ENCODE measurements around the gene AKAP13. TPM values are rescaled to one million over a fixed set of nuclear protein-coding genes. Genes with fewer than 3 reads are reported as not detected.

Gene AKAP13
- polyA plus RNA-seq, 2 of the 4 experiments (the other 2 are of a cell fraction): 20.4 to 28.8 TPM

DNA sequence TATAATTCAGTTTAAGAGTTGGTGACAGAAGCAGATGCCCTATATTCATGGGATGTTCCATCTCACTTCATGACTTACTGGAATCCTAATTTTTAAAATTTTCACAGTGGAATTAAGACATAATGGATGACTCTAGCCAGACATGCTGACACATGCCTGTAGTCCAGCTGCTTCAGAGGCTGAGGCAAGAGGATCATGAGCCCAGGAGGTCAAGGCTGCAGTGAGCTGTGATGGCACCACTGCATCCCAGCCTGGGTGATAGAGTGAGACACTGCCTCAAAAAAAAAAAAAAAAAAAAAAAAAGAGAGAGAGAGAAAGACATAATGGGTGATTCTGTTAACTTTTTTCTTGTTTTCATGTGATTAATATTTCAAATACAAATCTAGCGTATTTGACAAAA lies 290.8 kb downstream of the AKAP13 start:
- H3K27ac ChIP-seq: no peak overlapping the region
- CTCF ChIA-PET: interaction anchor here (1.0 to 1.1 kb wide), 2 partner anchors 12 to 36 kb away, joined by 3 to 4 read pairs; no protein-coding TSS in a partner anchor

DNA sequence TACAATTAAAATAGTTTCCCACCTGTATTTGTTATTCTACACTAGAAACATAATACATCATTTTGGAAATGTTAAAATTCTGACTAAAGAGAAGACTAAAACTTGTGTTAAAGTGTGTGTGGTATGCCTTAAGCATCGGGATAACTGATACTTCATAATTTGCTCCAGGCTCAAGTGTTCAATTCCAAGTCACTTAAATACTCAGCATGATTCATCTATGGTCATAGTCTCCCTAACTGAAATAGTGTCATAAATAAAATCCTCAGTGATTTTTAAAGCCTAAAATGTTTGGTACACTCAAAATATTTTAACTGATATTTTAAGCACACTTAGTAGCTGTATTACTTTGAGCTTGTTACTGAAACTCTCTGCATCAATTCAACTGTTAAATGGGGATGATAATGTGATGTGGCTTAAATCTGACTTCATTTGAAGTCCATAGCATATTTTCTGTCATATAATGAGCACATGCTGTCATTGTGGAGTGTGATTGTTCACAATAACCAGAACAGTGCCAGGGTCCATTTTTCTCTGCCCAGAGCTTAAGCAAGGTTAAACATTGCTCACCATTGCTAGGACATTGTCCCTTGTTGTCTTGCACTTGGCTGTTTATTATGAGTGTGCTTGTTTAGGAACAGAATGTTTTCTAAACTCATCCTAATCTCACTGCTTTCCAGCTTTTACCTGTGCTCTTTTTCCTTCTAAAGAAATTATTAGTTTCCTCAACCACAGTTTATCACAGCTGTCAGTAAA lies 292.1 kb downstream of the AKAP13 start:
- WGBS (ENCODE audit: missing lambda C conversion rate): 66% methylated on average over 1 of the region's 1 CpG
- H3K27ac ChIP-seq: peak overlapping the region in 1 of 2 experiments; percentile 19; a peak in 1 of 6 replicates
- POLR2A ChIA-PET: no interaction called here
- H3K9me3 ChIP-seq: no peaks in the 10 kb centered on the region
- no peak overlapping the region for H3K4me3 ChIP-seq
- H3K4me2 ChIP-seq: no peak overlapping the region
- CTCF ChIA-PET: interaction anchor here (1.0 to 1.9 kb wide), 4 partner anchors 10 to 382 kb away, joined by 3 to 6 read pairs (median 4); no protein-coding TSS in a partner anchor
- ATAC-seq (no peak), DNase-seq (ENCODE audit: low read depth in 1 of 2, low spot score in 1 of 2) (no peak), FAIRE-seq (peak; percentile 86)
- peaks cover 19% of the 10 kb centered on the region for H3K4me1 ChIP-seq
- TF ChIP-seq, protein P1, sequence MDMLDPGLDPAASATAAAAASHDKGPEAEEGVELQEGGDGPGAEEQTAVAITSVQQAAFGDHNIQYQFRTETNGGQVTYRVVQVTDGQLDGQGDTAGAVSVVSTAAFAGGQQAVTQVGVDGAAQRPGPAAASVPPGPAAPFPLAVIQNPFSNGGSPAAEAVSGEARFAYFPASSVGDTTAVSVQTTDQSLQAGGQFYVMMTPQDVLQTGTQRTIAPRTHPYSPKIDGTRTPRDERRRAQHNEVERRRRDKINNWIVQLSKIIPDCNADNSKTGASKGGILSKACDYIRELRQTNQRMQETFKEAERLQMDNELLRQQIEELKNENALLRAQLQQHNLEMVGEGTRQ (IDR thresholded peaks at IDR 0.05): no peak
- no peak for TF ChIP-seq ZFP36 (IDR thresholded peaks at IDR 0.05; ENCODE audit: borderline replicate concordance, partially characterized antibody)

More for the DNA sequence above, 290.8 kb downstream of the AKAP13 start:
- Histone ChIP-seq H3K4me2 (no peak overlapping the region), H3K4me1 (peaks cover 31% of the 10 kb centered on the region), H3K9me3 (no peaks in the 10 kb centered on the region), H3K4me3 (no peak overlapping the region)
- DNase-seq (ENCODE audit: low read depth in 1 of 2, low spot score in 1 of 2): no peak
- TF ChIP-seq ZC3H11A (IDR thresholded peaks at IDR 0.05): no peak
- no peak for TF ChIP-seq ZFP36 (IDR thresholded peaks at IDR 0.05; ENCODE audit: borderline replicate concordance, partially characterized antibody)
- TF ChIP-seq HDAC2 (IDR thresholded peaks at IDR 0.05): no peak
- TF ChIP-seq, protein P2, sequence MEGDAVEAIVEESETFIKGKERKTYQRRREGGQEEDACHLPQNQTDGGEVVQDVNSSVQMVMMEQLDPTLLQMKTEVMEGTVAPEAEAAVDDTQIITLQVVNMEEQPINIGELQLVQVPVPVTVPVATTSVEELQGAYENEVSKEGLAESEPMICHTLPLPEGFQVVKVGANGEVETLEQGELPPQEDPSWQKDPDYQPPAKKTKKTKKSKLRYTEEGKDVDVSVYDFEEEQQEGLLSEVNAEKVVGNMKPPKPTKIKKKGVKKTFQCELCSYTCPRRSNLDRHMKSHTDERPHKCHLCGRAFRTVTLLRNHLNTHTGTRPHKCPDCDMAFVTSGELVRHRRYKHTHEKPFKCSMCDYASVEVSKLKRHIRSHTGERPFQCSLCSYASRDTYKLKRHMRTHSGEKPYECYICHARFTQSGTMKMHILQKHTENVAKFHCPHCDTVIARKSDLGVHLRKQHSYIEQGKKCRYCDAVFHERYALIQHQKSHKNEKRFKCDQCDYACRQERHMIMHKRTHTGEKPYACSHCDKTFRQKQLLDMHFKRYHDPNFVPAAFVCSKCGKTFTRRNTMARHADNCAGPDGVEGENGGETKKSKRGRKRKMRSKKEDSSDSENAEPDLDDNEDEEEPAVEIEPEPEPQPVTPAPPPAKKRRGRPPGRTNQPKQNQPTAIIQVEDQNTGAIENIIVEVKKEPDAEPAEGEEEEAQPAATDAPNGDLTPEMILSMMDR (IDR thresholded peaks at IDR 0.05): no peak
- no peak for TF ChIP-seq KDM1A (IDR thresholded peaks at IDR 0.05; ENCODE audit: low read depth)
- no peak for TF ChIP-seq CEBPB (IDR thresholded peaks at IDR 0.05)
- no peak for TF ChIP-seq CBX2 (IDR thresholded peaks at IDR 0.05; ENCODE audit: borderline replicate concordance, low read depth)
- TF ChIP-seq NPAS2 (CRISPR knock-in tag; IDR thresholded peaks at IDR 0.05; ENCODE audit: borderline replicate concordance): no peak
- TF ChIP-seq CHD4 (IDR thresholded peaks at IDR 0.05; ENCODE audit: borderline replicate concordance): no peak
- TF ChIP-seq GATA3 (IDR thresholded peaks at IDR 0.05; ENCODE audit: borderline replicate concordance): no peak
- TF ChIP-seq, protein P3, sequence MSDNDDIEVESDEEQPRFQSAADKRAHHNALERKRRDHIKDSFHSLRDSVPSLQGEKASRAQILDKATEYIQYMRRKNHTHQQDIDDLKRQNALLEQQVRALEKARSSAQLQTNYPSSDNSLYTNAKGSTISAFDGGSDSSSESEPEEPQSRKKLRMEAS (IDR thresholded peaks at IDR 0.05): no peak
- ATAC-seq: no peak
- FAIRE-seq: no peak
- 99% methylated on average over 1 of the region's 1 CpG for whole genome bisulfite sequencing (ENCODE audit: missing lambda C conversion rate)
- POLR2A ChIA-PET: no interaction called here

DNA sequence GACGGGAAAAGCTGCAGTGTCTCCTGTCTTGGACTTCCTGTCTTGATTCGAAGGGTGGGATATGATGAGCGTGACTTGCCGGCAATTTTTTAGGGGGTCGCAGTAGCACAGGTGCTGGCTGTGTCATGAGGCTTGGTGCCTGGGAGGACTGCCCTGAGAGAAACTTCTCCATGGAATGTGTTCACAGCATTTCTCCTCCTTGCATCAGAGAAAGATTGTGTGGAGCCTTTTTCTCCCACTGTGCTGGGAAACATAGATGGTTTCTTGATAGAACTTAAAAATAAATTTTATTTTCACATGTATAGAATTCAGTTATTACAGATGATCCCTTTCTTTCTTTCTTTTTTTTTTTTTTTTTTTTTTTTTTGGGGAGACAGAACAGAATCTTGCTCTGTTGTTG lies 292.9 kb downstream of the AKAP13 start:
- no peak overlapping the region for H3K4me2 ChIP-seq
- no peaks in the 10 kb centered on the region for H3K9me3 ChIP-seq
- no peak for ATAC-seq
- TF ChIP-seq, protein P4, sequence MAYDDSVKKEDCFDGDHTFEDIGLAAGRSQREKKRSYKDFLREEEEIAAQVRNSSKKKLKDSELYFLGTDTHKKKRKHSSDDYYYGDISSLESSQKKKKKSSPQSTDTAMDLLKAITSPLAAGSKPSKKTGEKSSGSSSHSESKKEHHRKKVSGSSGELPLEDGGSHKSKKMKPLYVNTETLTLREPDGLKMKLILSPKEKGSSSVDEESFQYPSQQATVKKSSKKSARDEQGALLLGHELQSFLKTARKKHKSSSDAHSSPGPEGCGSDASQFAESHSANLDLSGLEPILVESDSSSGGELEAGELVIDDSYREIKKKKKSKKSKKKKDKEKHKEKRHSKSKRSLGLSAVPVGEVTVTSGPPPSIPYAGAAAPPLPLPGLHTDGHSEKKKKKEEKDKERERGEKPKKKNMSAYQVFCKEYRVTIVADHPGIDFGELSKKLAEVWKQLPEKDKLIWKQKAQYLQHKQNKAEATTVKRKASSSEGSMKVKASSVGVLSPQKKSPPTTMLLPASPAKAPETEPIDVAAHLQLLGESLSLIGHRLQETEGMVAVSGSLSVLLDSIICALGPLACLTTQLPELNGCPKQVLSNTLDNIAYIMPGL (CRISPR knock-in tag; IDR thresholded peaks at IDR 0.05; ENCODE audit: borderline replicate concordance): no peak
- no peak for TF ChIP-seq HOXA7 (CRISPR knock-in tag; IDR thresholded peaks at IDR 0.05)
- H3K27ac ChIP-seq: peak overlapping the region in 1 of 2 experiments; percentile 19; a peak in 1 of 6 replicates
- POLR2A ChIA-PET: no interaction called here
- FAIRE-seq: no peak
- CTCF ChIA-PET: interaction anchor here (1.0 to 1.9 kb wide), 3 partner anchors 9 to 377 kb away, joined by 3 to 6 read pairs (median 5); no protein-coding TSS in a partner anchor
- WGBS (ENCODE audit: missing lambda C conversion rate): 95% methylated on average over 5 of the region's 5 CpGs
- DNase-seq (ENCODE audit: low read depth in 1 of 2, low spot score in 1 of 2): no peak
- H3K4me3 ChIP-seq: no peak overlapping the region
- peaks cover 11% of the 10 kb centered on the region for H3K4me1 ChIP-seq
